EH (cell line): Measurements from ENCODE around the gene RIPK3.

ENCODE experiments used
- DNase-seq: peaks from one replicate; pipeline ENCODE4 v3.0.0-alpha.2; 2015; ENCODE audit warnings: low read depth

RIPK3 gene

GRCh38 chr14:24300326-24300980 is 39.3 kb downstream of the RIPK3 start:
- DNase-seq: no peak

- peak; percentile 84 for DNase-seq
Measured at GRCh38 chr14:24299255-24300191, 40.3 kb downstream of the RIPK3 start, which contains the start of the genes DHRS1 and NOP9. Gene DHRS1, minus strand, starts transcription at chr14:24299780. Its CDS starts 674 bp downstream, at chr14:24299106. Gene NOP9, plus strand, starts transcription at chr14:24299850. Its CDS starts 105 bp downstream, at chr14:24299955.

DNA sequence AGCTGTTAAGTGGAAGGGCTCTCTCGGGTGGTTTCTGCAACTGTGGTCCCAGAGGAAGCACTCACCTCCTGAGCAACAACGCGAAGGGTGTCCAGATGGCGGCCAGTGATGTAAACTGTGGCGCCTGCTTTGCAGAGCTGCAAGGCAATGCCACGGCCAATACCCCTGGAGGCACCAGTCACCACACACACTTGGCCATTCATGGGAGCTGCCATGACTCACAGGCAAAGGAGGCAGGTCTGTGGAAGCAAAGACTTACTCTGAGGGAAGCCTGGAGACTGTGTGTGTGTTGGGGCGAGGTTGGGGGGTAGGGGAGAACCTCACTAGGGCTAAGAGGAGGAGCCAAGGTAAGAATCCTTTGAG is 40.9 kb downstream of the RIPK3 start:
- peak; percentile 86 for DNase-seq

- peak; percentile 32 for DNase-seq
Measured at GRCh38 chr14:24297190-24297964, 42.4 kb downstream of the RIPK3 start.

DNA sequence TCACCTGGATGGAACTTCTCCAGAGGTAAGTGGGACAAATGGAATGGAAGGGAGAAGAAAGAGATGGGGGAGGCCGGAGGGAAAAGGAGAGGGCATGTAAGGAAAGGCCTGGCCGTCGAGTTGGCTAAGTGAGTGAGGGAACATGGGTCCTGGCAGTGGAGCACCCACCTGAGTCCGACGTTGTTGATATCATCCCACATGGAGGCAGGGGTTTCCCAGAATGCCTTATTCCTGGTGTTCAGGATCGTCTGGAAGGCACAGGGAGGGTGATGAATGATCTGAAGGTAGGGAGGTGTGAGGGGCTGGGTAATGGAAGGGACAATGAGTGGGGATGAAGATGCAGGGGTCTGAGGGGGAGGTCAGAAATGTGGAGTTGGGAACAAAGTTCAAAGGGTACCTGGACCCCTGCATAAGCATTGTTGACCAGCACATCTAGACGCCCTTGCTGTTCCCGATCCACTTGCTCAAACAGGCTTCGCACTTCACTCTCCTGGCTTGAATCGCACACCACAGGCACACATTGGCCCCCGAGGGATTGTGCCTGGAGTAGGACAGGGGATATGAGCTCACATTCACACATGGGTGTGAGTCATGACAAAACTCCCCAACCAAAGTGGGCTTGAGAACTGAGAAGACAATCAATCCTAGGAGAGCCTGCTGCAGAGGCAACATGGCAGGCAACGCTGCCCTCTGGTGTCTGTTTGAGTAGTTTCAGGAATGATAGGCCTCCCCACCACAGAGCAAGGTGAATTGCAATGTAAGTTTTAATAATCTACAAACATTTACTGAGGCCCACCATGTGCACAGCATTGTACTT is 43.2 kb downstream of the RIPK3 start:
- DNase-seq: peak; percentile 89

- no peak for DNase-seq
Measured at GRCh38 chr14:24293525-24293924, 46.3 kb downstream of the RIPK3 start.

GRCh38 chr14:24292118-24292807 is 47.5 kb downstream of the RIPK3 start:
- DNase-seq: no peak

- no peak for DNase-seq
Measured at GRCh38 chr14:24291446-24292117, 48.2 kb downstream of the RIPK3 start.

DNA sequence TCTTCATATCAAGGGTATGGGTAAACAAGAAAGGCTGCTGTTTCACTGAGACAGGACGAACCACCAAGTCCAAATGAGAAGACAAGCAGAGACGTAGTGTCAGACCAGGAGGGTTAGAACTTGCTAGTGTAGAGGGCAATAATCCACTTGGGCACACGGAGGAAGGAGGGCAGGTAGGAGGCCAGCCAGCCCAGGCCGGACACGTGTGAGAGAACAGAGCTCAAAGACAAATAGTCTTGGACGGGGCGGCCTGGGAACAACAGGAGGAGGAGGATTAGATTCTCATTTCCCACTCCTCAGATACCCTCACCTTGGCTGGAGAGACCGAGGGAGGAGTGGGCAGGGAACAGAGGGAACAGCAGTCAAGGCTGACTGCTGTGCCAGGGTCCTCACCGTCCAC is 49.0 kb downstream of the RIPK3 start:
- DNase-seq: no peak

DNA sequence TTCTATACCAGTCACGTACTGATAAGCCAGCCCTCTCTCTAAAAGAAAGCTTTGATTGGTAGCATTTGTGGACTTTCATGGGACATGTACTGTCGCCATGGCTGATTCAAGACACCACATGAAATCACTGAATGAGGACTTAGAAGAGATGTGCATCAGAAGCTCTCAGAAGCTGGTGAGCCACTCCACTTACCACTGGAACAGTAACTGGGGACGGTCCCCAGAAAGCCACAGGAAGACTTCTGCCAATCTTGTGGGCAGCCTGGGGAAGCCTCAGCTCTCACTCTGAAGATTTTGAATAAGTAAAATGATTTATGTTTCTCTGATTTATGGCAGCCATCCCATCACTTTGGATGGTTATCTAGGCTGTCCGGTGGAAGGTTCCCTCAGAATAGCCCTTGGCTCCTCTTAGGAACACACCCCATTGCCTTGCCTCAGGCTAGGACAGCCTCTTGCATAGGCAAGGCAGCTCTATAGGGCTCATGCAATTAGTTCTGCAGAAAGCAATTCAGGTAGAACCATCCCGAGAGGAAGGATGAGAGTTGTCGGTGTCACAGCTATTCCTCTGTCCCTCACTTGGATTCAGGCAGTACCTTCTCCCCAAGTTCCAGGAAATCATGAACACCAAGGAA is 50.0 kb downstream of the RIPK3 start:
- DNase-seq: no peak

DNA sequence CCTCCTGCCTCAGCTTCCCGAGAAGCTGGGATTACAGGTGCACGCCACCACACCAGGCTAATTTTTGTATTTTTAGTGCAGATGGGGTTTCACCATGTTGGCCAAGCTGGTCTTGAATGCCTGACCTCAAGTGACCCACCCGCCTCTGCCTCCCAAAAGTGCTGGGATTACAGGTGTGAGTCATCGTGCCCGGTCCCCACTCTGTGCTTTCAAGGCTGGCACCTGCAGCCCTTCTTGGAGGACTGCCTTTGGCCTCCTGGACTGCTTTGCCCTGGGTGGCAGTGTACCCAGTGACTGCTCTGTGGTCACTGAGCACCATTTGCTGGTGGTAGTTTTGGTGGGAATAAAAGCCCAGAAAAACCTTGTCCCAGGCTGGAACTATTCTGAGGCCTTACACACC is 52.8 kb downstream of the RIPK3 start:
- no peak for DNase-seq
